Ramos (cell line): ENCODE data around the gene SDC1.

ENCODE experiments used
- in situ Hi-C: fragments of 300-500 bp; cut with MboI; formaldehyde crosslinking; loops from one replicate; pipeline ENCODE4 v1.14.3; 2022; ENCODE audit warnings: low sequenced_read_pairs; ENCODE audit not compliant: unreplicated experiment

SDC1 gene

GRCh38 chr2:20175267-20175666 is 49.7 kb downstream of the SDC1 start:
- in situ Hi-C loops, result no loop called here

DNA sequence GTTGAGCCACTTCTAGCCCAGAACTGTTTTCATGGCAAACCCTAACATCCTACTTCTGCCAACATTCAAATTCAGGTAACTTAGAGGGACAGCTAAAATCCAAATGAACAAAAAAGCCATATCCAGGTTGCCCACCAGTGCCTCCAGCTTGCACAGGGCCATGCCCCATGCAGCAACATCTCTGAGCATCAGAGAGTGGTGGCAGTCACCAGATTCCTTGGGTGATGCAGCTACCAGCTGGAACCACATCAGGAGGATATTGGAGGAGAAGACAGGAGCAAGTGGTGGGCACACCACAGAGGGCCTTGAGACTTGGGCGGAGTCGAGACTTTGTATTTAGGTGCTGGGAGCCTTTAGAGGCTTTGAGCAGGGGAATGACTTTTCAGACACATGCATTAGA is 50.5 kb downstream of the SDC1 start:
- in situ Hi-C loops, result no loop called here

- in situ Hi-C loops, result no loop called here
Observed at GRCh38 chr2:20173496-20174402, 51.2 kb downstream of the SDC1 start.

- in situ Hi-C loops, result no loop called here
Observed at GRCh38 chr2:20173064-20173463, 51.9 kb downstream of the SDC1 start.

DNA sequence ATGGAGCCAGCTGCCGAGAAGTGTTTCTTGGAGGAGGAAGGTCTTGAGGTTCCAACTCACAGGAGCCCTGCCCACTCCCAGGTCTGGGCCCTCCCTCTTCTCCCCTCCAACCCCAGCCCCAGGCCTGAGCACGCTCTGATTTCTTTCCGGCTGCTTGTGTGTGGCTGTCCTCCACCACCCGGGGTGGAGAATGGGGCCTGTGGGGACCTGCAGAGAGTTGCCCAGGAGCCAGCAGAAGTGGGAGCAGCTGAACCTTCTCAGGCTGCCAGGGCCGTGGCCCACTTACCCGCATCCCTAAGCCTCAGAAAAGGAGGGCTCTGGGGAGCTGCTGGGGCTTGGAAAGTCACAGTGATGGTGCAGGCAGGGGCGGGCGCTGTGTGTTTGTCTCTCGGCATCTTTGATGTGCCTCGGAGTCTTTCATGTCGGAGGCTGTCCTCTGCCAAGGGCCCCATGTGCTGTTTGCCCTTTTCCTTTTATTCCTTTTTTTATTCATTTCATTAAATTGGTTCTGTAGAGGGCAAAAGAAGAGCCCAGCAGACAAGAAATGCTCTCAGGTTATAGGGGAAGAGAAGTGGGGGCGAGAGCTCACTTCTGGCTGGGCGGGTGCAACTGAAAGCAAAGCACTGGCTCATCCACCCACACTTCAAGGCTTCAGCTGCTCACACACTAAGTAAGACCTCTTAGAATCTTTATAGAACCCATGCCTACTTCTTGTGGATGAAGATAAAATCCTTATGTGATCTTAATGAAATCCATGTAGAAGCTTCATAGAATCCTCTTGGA is 52.5 kb downstream of the SDC1 start:
- in situ Hi-C loops, result no loop called here

GRCh38 chr2:20171445-20171977 is 53.4 kb downstream of the SDC1 start:
- in situ Hi-C loops, result no loop called here

DNA sequence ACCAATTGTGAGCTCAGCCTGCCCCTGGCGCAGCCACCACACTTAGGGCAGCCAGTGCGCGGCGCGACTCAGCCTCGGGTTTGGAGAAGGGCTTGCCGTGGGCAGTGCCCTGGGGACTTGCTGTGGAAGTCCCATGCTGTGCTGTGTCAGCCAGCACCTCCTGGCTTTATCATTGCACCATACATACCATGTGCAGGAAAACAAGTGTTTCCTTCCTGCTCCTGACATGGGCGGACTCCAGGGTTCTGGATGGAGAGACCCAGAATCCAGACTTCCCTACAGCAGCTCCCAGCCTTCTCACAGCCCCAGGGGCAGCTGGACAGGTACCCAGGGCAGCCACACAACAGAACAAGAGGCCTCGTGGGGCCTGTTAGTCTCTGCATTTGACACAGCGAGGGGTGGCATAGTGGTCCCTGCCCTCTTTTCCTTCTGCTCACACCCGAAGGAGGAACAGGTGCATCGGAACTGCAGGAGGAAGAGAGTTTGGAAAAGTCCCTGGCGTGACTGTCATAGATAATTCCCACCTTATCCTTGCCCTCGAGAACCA is 54.2 kb downstream of the SDC1 start:
- in situ Hi-C loops, result no loop called here

GRCh38 chr2:20169796-20170703 is 54.9 kb downstream of the SDC1 start:
- in situ Hi-C loops, result no loop called here

DNA sequence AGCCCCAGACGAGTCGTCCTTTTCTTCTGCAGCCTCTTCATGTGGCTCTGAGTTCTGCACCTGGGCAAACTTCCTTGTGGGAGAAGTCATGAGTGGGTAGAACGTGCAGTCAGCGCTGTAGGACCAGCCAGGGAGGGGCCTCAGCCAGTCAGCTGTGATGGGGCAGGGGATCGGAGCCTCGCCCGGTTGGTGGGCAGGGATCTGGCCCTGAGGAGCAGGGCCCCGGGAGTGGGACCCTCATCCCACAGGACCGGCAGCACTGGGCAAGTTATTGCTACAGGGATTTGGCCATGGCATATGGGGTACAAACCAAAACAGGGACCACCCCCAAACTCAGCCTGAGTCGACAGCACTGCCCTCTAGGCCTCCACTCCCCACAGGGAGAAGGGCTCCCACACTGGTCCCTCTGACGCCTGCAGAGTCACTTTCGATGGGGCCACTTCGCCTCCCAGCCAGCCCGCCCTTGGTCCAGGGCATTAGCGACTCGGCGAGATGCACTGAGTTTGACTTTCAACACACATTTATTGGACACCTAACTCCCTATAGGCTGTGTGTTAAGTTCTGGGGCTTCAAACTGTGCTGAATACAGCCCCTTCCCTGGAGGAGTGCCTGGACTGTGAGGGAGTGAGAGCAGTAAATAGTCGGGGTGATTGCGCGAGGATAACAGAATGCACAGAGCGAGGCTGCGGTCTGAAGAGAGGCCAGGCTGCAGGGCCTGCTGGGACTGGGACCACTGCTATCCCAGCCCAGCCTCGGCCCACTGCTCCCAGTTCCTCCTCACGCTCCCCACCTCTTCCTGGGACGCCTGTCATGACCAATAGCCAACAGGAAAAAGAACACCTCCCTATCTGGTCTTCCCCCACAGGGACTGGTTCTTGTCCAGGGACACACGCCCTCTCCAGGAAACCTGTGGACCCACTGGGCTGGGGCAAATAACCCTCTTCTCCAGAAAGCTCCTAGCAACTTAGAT is 55.9 kb downstream of the SDC1 start:
- in situ Hi-C loops, result no loop called here

DNA sequence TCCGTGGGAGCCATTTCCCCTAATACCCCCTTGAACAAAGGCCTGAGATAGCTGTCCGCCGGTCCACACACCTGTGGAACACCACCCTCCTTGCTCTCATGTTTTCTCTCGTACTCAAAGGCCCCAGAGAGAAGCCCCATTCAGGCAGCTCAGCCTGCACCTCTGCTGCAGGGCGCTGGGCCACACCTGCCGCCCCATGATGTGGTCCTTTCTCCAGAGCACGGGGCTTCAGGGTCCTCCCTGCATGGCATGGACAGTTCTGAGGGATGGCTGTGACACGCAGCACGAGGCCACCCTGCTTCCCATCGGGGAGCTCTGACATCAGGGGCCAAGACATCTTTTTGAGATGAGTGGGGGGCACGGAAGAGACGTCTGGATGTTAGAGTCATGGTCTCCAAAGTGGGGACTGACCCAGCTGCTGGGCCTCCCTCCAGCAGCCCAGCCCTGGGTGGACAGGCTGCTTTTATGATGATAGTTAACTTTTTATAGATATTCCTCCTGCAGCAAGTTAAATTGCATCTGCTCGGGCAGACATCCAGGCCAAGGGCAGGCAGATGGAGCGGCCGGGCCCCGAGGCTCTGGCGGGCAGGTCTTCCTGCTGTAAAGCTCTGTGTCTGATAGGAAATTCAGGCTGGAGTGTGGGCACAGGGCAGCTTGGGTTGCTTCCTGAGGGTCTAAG is 56.7 kb downstream of the SDC1 start:
- in situ Hi-C loops, result no loop called here

DNA sequence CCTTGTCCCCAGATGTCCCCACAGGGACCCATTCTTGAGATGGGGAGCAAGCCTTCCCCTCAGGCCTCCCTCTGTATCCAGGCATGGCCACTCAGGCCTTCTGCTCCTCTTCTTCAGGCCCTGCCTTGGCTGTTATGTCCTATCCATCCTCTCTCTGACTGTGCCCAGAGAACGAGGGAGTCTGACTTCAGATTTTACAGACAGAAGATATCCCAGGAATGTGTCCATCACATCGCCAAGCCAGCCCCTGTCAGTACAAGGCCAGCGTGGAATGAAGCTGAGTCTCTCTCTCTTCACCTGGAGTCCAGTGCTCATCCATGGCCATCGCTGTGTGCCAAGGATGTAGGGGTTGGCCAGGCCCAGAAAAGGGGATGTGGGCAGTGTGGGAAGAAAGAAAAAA is 57.6 kb downstream of the SDC1 start:
- in situ Hi-C loops, result no loop called here

DNA sequence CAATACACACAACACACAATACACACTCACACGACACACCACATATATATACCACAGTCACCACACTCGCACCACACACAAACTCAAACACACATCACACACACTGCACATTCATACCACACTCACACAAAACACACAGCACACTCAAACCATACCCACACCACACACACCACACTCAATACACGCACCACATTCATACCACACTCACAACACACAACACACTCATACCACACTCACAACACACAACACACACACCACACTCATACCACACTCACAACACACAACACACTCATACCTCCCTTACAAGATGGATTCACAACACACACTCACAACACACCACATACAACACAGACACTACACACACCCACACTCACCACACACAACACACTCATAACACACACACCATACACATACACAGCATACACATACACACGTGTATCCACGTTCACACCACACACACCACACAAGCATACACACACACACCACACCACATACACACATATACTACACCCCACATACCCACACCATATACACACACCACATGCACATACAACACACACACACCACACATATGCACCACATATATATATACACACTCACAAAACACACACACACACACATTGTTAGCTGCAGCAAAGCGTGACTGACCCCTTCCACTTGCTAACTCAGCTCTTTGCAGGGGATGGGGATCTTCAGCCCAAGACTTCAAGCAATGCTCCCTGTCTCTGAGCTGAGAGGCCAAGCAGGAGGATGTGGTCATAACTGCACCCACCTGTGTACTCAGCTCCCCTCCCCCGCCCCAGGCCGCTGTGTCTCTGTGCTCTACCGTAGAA is 59.0 kb downstream of the SDC1 start:
- in situ Hi-C loops, result no loop called here

- in situ Hi-C loops, result no loop called here
Observed at GRCh38 chr2:20164734-20165478, 60.0 kb downstream of the SDC1 start.

- in situ Hi-C loops, result no loop called here
Observed at GRCh38 chr2:20164061-20164733, 60.7 kb downstream of the SDC1 start.

DNA sequence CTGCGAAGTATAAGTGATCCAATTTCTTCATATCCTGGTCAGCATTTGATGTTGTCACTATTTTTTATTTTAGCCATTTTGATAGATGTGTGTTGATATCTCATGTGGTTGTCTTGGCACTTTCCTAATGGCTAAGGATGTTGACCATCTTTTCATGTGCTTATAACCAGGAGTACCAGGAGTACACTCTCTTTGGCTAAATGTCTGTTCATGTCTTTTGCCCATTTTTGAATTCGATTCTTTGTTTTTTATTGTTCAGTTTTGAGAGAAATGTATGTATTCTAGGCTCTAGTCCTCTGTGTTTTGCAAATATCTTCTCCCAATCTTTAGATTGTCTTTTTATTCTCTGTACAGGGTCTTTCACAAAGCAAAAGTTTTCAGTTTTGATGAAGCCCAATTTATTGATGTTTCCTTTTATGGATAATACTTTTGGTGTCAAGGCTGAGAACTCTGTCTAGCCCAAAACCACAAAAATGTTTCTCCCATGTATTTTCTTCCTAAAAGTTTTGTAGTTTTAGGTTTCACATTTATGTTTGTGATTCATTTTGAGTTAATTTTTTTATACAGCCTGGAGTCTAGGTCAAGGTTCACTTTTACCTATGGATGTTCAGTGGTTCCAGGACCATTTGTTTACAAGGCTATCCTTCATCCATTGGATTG is 65.4 kb downstream of the SDC1 start:
- in situ Hi-C loops, result no loop called here
